ENCODE data around the gene TRHDE.

DNA sequence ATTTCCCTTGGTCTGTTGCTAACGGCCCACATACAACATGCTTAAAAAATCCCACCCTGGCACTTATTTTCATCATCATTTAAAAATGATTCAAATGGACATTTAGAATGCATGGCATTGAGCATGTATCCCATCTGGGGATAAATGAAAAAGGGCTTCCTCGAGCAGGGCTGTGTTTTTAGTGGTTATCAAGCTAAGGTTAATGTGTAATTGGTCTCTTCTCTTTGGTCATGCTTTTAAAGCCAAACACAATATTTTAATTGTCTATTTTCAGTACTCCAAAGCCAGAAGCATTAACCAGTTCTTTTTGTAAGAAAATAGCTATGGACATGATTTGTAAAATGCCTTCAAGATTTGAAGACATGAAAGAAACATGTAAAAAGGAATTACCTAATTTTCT, 1.9 kb upstream of the TRHDE start:
- TF ChIP-seq, protein P1, sequence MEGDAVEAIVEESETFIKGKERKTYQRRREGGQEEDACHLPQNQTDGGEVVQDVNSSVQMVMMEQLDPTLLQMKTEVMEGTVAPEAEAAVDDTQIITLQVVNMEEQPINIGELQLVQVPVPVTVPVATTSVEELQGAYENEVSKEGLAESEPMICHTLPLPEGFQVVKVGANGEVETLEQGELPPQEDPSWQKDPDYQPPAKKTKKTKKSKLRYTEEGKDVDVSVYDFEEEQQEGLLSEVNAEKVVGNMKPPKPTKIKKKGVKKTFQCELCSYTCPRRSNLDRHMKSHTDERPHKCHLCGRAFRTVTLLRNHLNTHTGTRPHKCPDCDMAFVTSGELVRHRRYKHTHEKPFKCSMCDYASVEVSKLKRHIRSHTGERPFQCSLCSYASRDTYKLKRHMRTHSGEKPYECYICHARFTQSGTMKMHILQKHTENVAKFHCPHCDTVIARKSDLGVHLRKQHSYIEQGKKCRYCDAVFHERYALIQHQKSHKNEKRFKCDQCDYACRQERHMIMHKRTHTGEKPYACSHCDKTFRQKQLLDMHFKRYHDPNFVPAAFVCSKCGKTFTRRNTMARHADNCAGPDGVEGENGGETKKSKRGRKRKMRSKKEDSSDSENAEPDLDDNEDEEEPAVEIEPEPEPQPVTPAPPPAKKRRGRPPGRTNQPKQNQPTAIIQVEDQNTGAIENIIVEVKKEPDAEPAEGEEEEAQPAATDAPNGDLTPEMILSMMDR (IDR thresholded peaks at IDR 0.05) = no peak
- TF ChIP-seq POLR2A (IDR thresholded peaks at IDR 0.05) = peak in 2 of 3 donors; percentile 17 to 50
